Fibroblast of mammary gland (primary cell): Measurements from ENCODE around the gene SLC30A5.
A peak's percentile ranks its signal among the peaks of the same experiment; 100 is the strongest.
"Not testable (repeated sequence)": the region's sequence is repeated elsewhere in the genome, so short reads cannot be mapped to it uniquely, and the experiment has no call there.

Experiments used
- DNase-seq: peaks from one replicate; pipeline ENCODE4 v3.0.0-alpha.2; 2010; ENCODE audit warnings: low read depth
- H3K4me3 ChIP-seq: 2 replicates; pipeline ENCODE4 v1.5.1; 2011; ENCODE audit warnings: low read depth, mild to moderate bottlenecking, low read length, moderate library complexity; ENCODE audit not compliant: control insufficient read depth
- TF ChIP-seq, protein P1 (sequence below): conservative IDR thresholded peaks from 2 replicates; pipeline ENCODE4 v1.5.1; 2011; ENCODE audit warnings: low read depth, low read length, inconsistent platforms; ENCODE audit not compliant: control insufficient read depth, insufficient read depth

Gene SLC30A5

DNA sequence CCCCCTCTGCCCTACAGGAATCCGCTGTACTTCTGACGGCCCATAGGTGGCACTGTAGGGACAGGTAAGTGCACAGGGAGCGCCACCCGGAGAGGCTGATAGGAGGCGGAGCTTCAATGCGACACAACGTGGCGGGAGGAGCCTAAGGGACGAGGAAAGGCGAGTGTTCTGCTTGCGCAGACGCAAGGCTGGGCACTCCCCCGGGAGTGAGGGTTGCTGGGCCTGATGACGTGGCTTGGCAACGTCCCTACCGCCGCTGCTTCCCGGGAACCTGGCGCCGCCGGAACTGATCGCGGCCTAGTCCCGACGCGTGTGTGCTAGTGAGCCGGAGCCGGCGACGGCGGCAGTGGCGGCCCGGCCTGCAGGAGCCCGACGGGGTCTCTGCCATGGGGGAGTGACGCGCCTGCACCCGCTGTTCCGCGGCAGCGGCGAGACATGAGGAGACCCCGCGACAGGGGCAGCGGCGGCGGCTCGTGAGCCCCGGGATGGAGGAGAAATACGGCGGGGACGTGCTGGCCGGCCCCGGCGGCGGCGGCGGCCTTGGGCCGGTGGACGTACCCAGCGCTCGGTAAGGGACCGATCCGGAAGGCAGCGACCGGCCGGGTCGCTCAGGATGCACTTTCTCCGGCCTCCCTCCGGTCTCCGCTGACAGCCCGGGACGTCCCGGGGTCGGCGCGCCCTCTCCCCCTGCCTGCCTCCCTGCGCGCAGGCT, at the start of gene SLC30A5:
TSS of gene SLC30A5 (plus strand) at position 244 of the 712 bp plus-strand sequence. CDS start at position 486, 242 bp downstream.
- TF ChIP-seq, protein P1, sequence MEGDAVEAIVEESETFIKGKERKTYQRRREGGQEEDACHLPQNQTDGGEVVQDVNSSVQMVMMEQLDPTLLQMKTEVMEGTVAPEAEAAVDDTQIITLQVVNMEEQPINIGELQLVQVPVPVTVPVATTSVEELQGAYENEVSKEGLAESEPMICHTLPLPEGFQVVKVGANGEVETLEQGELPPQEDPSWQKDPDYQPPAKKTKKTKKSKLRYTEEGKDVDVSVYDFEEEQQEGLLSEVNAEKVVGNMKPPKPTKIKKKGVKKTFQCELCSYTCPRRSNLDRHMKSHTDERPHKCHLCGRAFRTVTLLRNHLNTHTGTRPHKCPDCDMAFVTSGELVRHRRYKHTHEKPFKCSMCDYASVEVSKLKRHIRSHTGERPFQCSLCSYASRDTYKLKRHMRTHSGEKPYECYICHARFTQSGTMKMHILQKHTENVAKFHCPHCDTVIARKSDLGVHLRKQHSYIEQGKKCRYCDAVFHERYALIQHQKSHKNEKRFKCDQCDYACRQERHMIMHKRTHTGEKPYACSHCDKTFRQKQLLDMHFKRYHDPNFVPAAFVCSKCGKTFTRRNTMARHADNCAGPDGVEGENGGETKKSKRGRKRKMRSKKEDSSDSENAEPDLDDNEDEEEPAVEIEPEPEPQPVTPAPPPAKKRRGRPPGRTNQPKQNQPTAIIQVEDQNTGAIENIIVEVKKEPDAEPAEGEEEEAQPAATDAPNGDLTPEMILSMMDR, result peak; percentile 93
- peak within 1 kb of the TSS; percentile 91 for H3K4me3 ChIP-seq
- DNase-seq, result peak; percentile 100

DNA sequence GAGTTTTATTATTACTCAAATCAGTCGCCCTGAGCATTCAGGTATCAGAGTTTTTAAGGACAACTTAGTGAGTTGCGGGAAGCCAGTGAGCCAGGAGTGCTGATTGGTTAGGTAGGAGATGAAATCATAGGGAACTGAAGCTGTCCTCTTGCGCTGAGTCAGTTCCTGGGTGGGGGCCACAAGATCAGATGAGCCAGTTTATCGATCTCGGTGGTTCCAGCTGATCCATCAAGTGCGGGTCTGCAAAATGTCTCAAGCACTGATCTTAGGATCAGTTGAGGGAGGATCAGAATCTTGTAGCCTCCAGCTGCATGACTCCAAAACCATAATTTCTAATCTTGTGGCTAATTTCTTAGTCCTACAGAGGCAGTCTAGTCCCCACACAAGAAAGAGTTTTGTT, 48.6 kb upstream of the SLC30A5 start:
- H3K4me3 ChIP-seq, DNase-seq: not testable (repeated sequence)

DNA sequence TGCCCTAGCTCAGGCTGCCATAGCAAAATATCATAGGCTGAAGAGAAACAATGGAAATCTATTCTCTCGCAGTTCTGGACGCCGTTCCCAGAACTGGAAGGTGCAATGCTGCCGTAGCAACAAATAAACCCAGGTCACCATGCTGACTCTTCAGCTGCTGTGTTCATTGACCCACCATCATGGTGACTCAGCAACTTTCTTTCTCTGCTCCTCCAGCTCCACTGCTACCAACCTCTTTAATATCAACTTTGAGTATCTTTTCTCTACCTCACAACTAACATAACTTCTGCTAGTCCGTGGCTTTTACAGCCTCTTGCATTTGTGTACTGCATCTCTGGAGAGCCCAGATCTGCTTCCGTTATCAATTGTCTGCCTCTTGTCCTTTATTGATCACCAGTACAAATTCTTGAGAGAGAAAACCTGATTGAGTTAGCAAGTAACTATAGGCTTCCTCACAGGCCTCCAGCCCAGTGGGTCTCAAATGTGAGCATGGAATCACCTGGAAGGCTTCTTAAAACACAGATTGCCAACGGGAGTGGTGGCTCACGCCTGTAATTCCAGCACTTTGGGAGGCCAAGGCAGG, 47.3 kb upstream of the SLC30A5 start:
- H3K4me3 ChIP-seq, result no peak overlapping the region
- TF ChIP-seq, protein P1, result no peak
- peak; percentile 23 for DNase-seq

DNA sequence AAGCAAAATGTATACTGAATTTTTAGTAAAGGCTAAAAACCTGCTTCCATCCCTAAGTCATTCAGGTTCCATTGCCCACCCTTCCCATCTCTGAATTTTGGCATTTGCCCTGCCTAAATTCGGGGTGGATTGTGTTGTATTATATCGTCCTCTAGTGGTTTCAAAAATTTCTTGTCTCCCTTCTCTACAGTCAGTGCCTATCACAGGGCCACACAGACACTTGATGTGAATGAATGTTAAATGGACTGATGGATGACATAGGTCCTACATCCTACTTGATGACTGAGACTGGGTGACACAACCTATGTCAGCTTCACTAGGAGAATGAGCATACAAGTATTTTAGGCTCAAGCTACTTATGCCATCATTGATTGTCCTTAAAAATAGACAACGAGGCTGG, 45.6 kb upstream of the SLC30A5 start:
- no peak overlapping the region for H3K4me3 ChIP-seq
- TF ChIP-seq, protein P1, result peak; percentile 59
- DNase-seq, result peak; percentile 19

DNA sequence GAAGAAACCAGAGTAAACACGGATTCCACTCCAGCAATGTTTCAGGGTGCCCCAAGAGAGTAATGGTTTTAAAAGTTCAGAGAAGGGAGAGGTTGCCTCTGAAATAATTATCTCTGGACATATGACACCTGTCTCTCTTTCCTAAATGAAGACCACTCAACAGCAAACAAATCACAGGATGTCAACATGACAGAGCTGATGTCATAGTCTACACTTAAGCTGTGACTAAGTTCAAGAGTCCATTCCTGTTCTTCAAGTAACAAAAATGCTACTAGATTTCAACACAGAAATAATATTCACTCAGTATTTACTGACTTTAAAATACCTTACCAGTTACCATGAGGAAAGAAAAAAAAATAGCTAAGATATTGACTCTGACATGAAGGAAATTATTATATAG, 44.7 kb upstream of the SLC30A5 start:
- TF ChIP-seq, protein P1, result no peak
- DNase-seq, result no peak
- H3K4me3 ChIP-seq, result no peak overlapping the region

DNA sequence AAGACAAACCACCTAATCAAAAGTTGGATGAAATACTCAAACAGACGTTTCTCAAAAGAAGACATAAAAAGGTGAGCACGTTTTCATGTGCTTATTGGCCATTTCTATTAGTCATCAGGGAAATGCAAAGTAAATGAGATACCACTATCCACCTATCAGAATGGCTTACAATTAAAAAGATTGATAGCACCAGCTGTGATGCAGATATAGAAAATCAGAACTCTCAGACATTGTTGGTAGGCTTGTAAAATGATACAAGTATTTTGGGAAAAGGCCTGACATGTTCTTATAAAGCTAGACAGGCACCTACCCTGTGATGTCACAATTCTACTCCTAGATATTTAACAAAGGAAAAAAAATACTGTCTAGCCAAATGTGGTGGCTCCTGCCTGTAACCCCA, 44.0 kb upstream of the SLC30A5 start:
- DNase-seq, result no peak
- no peak overlapping the region for H3K4me3 ChIP-seq
- TF ChIP-seq, protein P1, result no peak

DNA sequence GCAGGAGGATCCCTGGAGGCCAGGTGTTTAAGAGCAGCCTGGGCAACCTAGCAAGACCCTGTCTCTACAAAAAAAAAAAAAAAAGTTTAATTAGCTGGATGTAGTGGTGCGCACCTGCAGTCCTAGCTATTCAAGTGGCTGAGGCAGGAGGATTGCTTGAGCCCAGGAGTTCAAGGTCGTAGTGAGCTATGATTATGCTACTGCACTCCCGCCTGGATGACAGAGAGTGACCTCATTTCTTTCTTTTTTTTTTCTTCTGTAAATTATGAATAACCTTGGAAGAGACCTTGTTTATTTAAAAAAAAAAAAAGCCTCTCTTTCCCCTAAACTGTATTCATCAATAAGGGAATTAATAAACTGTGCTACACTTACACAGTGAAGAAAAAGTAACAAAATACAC, 43.6 kb upstream of the SLC30A5 start:
- DNase-seq, result no peak
- no peak overlapping the region for H3K4me3 ChIP-seq
- TF ChIP-seq, protein P1, result no peak
